Common myeloid progenitor, CD34-positive (primary cell): ENCODE data around the gene PRKAG2.
"Not testable (repeated sequence)": the region's sequence is repeated elsewhere in the genome, so short reads cannot be mapped to it uniquely, and the experiment has no call there.

Source experiments
- CTCF ChIA-PET: fragments of 350-600 bp; sonication (Branson Sonifier 250); formaldehyde crosslinking; loops from one replicate; lab custom pipeline; 2021; ENCODE audit warnings: antibody characterized with exemption; lab: Charles Lee
- POLR2A ChIA-PET: fragments of 350-600 bp; sonication (Branson Sonifier 250); formaldehyde crosslinking; loops from one replicate; lab custom pipeline; 2021; ENCODE audit warnings: antibody characterized with exemption; lab: Charles Lee
- DNase-seq, 3 donors: peaks; one replicate each; pipeline versions ENCODE4 v3.0.0 to v3.0.0-alpha.2; 2013
- H3K27ac ChIP-seq, 2 experiments: 1 replicate in 1 of 2; 2 replicates in 1 of 2; pipeline ENCODE4 v1.7.0; 2013; ENCODE audit warnings: inconsistent platforms in 2 of 2, low read length in 2 of 2, mild to moderate bottlenecking in 2 of 2, low read depth in 1 of 2, moderate library complexity in 1 of 2; ENCODE audit not compliant: severe bottlenecking in 2 of 2, insufficient read depth in 1 of 2, poor library complexity in 1 of 2
- H3K27me3 ChIP-seq, 5 experiments: replicated peaks in 2 of 5; 1 replicate in 3 of 5; 2 replicates in 2 of 5; pipeline versions ENCODE4 v1.6.1 to v1.7.0; 2013; ENCODE audit warnings: low read length in 4 of 5, mild to moderate bottlenecking in 2 of 5, moderate library complexity in 2 of 5, inconsistent platforms in 1 of 5; ENCODE audit not compliant: insufficient read depth in 5 of 5, control insufficient read depth in 4 of 5
- H3K36me3 ChIP-seq, 4 experiments: 1 replicate in 2 of 4; 2 replicates in 2 of 4; pipeline versions ENCODE4 v1.6.1 to v1.7.0; 2013; ENCODE audit warnings: low read length in 3 of 4, control low read depth in 1 of 4, mild to moderate bottlenecking in 1 of 4; ENCODE audit not compliant: control insufficient read depth in 4 of 4, insufficient read depth in 4 of 4
- H3K4me1 ChIP-seq, 4 experiments: 1 replicate in 3 of 4; 2 replicates in 1 of 4; pipeline versions ENCODE4 v1.6.1 to v1.7.1; 2013; ENCODE audit warnings: low read length in 3 of 4, mild to moderate bottlenecking in 3 of 4, control low read depth in 1 of 4, inconsistent platforms in 1 of 4, moderate library complexity in 1 of 4; ENCODE audit not compliant: control insufficient read depth in 4 of 4, insufficient read depth in 4 of 4; ENCODE audit errors: control extremely low read depth in 1 of 4
- H3K4me3 ChIP-seq, 7 experiments: 1 replicate in 4 of 7; 2 replicates in 3 of 7; pipeline versions ENCODE4 v1.5.1 to v1.7.0; 2013; ENCODE audit warnings: mild to moderate bottlenecking in 7 of 7, low read length in 6 of 7, moderate library complexity in 6 of 7, inconsistent platforms in 2 of 7, low read depth in 2 of 7, control low read depth in 1 of 7; ENCODE audit not compliant: insufficient read depth in 4 of 7, control insufficient read depth in 1 of 7; ENCODE audit errors: extremely low read depth in 1 of 7
- H3K9me3 ChIP-seq, 5 experiments: 1 replicate in 4 of 5; 2 replicates in 1 of 5; pipeline versions ENCODE4 v1.6.1 to v1.7.1; 2013; ENCODE audit warnings: low read length in 4 of 5, mild to moderate bottlenecking in 2 of 5, inconsistent platforms in 1 of 5, low read depth in 1 of 5, moderate library complexity in 1 of 5; ENCODE audit not compliant: control insufficient read depth in 4 of 5, insufficient read depth in 2 of 5; ENCODE audit errors: control extremely low read depth in 1 of 5
- WGBS: methylation state at CpG from one replicate; pipeline ENCODE4 v1.1.5; 2013; ENCODE audit not compliant: insufficient coverage; 5-methylcytosine and 5-hydroxymethylcytosine counted together

Gene PRKAG2

GRCh38 chr7:151542606-151543130 is 334.2 kb downstream of the PRKAG2 start:
- 98% methylated on average over 5 of the region's 6 CpGs for WGBS
- ChIA-PET POLR2A (no interaction called here), CTCF (interaction anchor here (1.1 to 1.3 kb wide), 4 partner anchors 8 to 18 kb away, joined by 3 to 5 read pairs (median 3); no protein-coding TSS in a partner anchor)
- no peak overlapping the region for H3K4me3 ChIP-seq
- H3K27ac ChIP-seq = no peak overlapping the region
- H3K4me1 ChIP-seq = no peaks in the 10 kb centered on the region
- no peaks in the 10 kb centered on the region for H3K9me3 ChIP-seq
- no peak for DNase-seq
- H3K27me3 ChIP-seq = peaks cover 0 to 4% (median 2%) of the 10 kb centered on the region in 5 experiments
- H3K36me3 ChIP-seq = no peaks in the 10 kb centered on the region

GRCh38 chr7:151541709-151542499 is 335.0 kb downstream of the PRKAG2 start:
- WGBS = 93% methylated on average over 16 of the region's 17 CpGs
- CTCF ChIA-PET = interaction anchor here (1.2 to 1.3 kb wide), 3 partner anchors 8 to 19 kb away, joined by 3 to 5 read pairs (median 3); no protein-coding TSS in a partner anchor
- POLR2A ChIA-PET = no interaction called here

DNA sequence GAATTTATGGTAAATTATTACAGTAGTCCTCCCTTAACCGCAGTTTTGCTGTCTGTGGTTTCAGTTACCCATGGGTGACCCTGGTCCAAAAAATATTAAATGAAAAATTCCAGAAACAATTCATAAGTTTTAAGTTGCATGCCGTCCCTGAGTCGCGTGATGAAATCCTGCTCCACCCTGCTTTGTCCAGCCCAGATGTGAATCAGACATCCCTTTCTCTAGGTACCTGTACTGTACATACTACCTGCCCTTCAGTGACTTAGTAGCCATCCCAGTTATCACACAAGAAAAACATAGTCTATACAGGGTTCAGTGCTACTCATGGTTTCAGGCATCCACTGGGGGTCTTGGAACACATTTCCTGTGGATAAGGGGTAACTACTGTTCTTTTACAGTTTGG is 336.8 kb downstream of the PRKAG2 start:
- ChIA-PET POLR2A (no interaction called here), CTCF (no interaction called here)
- Histone ChIP-seq H3K27ac (no peak overlapping the region), H3K4me3 (no peak overlapping the region), H3K27me3 (peaks cover 0 to 2% (median 0%) of the 10 kb centered on the region in 5 experiments), H3K4me1 (no peaks in the 10 kb centered on the region), H3K36me3 (no peaks in the 10 kb centered on the region), H3K9me3 (no peaks in the 10 kb centered on the region)
- WGBS = 96% methylated on average over 4 of the region's 4 CpGs
- no peak for DNase-seq

More at GRCh38 chr7:151541709-151542499, 335.0 kb downstream of the PRKAG2 start:
- Histone ChIP-seq H3K4me1 (no peaks in the 10 kb centered on the region), H3K4me3 (no peak overlapping the region), H3K27ac (no peak overlapping the region), H3K9me3 (no peaks in the 10 kb centered on the region), H3K36me3 (no peaks in the 10 kb centered on the region), H3K27me3 (peaks cover 0 to 4% (median 2%) of the 10 kb centered on the region in 5 experiments)
- DNase-seq = no peak

DNA sequence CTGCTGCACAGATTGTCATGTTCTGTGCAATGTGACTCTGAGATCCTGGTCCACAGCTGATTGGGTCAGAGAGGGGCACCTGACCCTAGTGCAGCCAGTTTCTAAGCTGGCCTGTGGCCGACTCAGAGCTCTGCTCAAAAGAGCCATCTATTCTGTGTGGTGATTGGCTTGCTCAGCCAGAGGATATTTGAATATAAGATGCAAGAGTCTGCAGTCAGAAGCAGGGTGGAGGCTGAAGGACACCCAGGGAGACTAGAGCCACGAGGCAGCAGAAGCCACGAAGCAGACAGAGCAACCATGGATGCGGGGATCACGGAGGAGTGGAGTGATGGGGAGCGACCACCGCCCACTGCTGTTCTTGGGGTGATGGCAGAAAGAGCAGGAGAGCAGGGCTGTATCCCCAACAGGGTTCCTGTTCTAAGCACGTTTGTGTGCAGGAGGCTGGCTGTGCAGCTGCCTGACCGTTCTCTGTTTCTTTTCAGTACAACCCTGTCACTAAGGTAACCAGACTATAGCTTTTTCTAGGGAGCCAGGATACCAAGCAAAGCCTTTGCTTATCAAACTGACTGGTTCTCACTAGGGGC is 337.7 kb downstream of the PRKAG2 start:
- Histone ChIP-seq H3K36me3 (no peaks in the 10 kb centered on the region), H3K9me3 (no peaks in the 10 kb centered on the region), H3K4me1 (no peaks in the 10 kb centered on the region), H3K4me3 (no peak overlapping the region), H3K27ac (no peak overlapping the region), H3K27me3 (peaks cover 0 to 2% (median 0%) of the 10 kb centered on the region in 5 experiments)
- ChIA-PET CTCF (interaction anchor here (0.6 to 1.7 kb wide), 4 partner anchors 14 to 1028 kb away, joined by 3 to 4 read pairs (median 3); partner anchors contain the start of gene RHEB), POLR2A (no interaction called here)
- WGBS = 97% methylated on average over 9 of the region's 9 CpGs
- DNase-seq = no peak

DNA sequence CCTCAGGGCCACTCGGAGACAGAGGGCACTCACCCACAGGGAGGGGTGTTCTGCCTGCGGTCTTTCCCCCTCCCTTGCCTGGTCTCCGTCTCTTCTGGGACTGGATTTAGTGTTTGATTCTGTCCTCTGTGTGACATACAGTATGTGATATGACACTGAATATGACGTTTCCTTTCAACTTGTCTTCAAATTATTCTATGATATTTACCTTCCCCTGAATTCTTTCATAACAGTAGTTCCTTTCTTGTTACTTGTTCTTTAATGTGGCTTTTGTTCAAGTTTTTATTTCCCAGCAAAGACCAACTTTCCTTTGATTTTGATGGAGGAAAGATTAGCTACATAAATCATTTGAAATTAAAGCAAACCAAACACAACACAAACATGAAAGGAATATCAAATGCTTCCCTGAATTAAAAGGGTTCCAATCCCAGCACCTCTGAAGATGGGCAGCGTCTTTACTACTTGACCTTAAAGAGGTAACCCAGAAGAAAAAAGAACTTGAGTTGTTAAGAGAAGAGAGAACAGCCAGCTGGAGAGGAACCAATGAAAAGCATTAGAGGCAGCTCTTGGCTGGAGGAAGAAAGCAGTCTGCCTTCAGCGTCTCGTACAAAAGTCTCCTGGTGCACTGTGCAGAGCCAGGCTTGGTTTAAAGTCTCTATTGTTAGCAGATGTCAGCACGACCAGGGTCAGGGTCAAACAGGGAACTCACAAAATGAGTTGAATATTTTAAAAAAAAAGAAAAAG is 338.9 kb downstream of the PRKAG2 start:
- Histone ChIP-seq H3K4me1 (no peaks in the 10 kb centered on the region), H3K4me3 (no peak overlapping the region), H3K9me3 (no peaks in the 10 kb centered on the region), H3K36me3 (no peaks in the 10 kb centered on the region), H3K27ac (no peak overlapping the region), H3K27me3 (peaks cover 0 to 2% (median 0%) of the 10 kb centered on the region in 5 experiments)
- ChIA-PET CTCF (interaction anchor here (1.6 to 1.7 kb wide), 2 partner anchors 18 to 76 kb away, joined by 3 to 4 read pairs; partner anchors contain the start of gene RHEB), POLR2A (no interaction called here)
- no peak for DNase-seq
- 70% methylated on average over 1 of the region's 8 CpGs for WGBS

DNA sequence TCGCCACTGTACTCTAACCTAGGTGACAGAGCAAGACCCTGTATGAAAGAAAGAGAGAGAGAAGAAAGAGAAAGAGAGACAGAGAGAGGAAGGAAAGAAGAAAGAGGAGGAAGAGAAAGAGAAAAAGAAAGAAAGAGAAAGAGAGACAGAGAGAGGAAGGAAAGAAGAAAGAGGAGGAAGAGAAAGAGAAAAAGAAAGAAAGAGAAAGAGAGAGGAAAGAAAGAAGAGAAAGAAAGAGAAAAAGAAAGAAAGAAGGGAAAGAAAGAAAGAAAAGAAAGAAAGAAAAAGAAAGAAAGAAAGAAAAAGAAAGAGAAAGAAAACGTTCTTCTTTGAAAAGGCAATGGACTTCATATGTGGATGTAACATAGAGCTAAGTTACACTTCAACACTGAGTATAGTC is 340.7 kb downstream of the PRKAG2 start:
- H3K4me1 ChIP-seq, DNase-seq, H3K27ac ChIP-seq, H3K36me3 ChIP-seq, H3K9me3 ChIP-seq, H3K27me3 ChIP-seq, POLR2A ChIA-PET, H3K4me3 ChIP-seq: not testable (repeated sequence)
- CTCF ChIA-PET = interaction anchor here (0.7 kb wide), 1 partner anchor 439 kb away, joined by 3 read pairs; no protein-coding TSS in a partner anchor
- WGBS = 100% methylated on average over 1 of the region's 2 CpGs
